GM19025 (cell line): Measurements from ENCODE around the gene E2F8.

Experiments
- ATAC-seq: cut with Tn5 transposase; IDR thresholded peaks from one replicate; pipeline ENCODE4 v1.9.1; 2021; ENCODE audit warnings: mild to moderate bottlenecking, low read depth, moderate library complexity; ENCODE audit not compliant: unreplicated experiment

The E2F8 gene

DNA sequence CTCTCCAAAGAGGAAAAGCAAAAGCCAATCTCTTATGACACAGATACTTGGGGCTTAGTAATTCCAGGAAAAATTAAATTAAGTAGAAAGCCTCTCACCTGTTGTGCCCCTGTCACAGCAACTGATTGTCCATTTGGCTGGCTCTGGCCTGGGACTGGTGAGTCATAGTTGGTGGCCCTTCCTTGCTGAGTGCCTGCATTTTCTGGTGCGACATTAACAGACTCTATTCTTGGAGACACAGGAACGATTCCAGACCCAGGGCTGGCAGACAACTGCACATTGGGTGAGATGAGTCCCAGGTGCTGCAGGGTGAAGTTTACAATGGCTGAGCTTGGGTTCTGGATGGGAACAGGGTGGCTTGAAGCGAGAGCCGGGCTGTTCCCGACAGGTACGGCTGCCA, 15.6 kb downstream of the E2F8 start:
- no peak for ATAC-seq

DNA sequence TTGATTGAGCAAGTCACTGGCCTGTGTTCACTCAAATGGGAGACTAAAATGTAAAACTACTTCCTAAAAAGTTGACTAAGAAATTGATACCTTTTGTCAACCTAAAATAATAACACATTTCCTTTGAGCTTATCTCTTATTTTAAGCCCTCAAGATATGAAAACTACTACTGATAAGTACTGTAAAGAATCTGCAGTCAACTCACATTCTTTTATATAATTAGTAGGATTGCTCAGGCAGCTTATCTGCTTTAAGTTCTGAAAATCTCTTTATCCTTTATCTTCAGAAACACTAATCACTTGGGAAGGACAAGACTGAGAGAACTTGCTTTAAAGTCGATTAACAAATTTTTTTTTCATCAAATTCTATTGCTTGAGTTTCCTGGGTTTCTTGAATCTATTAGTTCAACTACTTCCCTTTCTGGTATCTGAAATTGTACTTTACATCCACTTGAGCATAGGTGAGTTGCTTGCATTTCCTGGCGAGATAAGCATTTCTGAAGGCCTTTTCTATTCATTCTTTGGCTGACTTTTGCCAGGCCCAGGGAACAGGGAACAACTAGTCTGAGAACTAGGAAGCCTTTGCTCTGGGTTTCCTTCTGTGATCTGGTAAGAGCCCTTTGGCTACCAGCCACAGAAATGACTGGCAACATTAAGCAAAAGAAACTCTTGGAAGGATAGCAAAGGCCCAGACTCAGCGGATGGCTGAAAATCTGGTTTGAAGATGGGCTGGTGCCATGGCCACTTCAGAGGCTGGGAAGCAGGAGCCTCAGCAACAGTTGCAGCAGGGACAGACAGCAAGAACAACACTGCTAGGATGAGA, 19.6 kb downstream of the E2F8 start:
- ATAC-seq = no peak

DNA sequence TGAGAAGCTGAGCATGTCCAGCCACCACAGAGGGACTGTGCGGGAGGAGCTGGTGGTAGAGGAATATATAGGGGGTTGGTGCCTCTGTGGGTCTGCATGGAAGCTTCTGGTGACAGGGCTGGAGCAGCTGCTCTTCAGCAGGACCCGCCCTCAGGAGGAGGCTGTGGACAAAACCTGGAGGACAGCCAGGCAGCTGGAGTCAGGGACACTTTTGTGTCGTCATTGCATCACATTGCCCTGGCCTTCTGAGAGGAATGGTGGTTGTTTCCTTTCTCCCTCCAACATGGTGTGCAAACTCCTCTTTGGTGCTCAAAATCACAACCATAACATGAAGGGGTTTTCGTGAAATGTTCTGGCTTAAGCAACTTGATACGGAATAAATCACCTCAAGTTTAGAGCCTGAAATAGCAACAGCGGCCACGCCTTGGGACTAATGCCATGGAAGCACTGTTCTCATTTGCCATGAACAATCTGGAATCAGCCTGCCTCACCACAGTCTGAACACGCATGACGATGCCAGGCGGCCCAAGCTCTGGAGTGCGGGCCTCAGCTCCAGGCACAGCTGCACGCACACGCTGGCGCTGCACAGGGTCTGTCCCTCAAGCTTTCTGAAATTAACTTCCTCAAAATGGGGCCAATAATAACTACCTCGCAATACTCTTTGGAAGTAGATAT, 21.8 kb downstream of the E2F8 start:
- no peak for ATAC-seq

DNA sequence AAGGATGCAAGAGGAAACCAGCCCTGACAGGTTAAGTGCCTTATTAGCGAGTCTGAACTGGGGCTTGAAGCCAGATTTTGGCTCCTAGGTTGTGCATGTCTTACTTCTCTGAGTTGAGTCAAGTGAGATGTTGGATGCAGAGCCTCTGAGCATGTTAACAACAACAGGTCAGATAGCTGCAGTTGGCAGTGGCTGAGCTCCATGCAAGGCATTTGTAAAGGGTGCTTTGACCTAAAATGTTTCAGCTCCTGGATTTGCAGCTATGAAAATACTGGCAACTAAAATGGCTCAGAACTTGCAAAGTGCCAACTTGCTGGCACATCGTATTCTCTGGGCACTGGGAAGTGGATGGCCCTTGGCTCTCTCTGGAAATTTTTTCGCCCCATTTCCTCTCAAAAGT, 22.5 kb downstream of the E2F8 start:
- no peak for ATAC-seq

DNA sequence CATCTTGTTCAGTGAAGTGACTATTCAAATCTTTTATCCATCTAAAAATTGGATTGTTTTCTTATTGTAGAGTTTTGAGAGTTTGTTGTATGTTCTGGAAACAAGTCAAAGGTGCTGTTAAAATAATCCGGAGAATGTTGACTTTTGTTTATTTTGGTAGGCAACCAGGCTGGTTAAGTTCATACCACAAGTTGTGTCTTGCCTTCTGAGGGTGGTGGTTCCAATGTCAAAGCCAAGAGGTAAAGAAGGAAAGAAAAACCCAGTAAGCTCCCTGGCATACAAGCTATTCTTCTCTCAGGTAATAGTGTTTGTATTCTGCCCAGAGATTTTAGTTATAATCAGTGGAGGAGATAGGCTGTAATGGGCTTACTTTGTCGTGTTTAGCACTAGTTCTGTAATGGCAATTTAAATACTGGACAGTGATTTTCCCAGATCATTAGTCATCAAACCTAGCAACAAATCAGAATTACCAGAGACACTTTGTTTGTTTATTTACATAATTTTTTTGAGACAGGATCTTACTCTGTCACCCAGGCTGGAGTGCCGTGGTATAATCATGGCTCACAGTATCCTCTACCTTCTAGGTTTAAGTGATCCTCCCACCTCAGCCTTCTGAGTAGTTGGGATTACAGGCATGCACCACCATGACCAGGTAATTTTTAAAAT, 23.9 kb downstream of the E2F8 start:
- ATAC-seq = no peak

DNA sequence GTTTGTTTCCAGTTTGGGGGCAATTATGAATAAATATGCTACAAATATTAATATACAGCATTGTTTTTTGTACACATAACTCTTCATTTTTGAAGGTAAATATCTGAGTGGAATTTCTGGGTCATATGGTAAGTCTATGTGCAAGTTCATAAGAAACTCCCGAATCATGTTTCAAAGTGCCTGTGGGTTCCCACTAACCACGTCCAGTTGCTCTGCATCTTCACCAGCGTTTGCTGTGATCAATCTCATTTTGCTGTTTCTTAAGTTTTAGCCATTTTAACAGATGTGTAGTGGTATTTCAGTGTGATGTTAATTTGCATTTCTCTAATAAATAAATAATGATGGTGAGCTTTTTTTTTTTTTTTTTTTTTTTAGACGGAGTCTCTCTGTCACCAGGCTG, 24.7 kb downstream of the E2F8 start:
- no peak for ATAC-seq

DNA sequence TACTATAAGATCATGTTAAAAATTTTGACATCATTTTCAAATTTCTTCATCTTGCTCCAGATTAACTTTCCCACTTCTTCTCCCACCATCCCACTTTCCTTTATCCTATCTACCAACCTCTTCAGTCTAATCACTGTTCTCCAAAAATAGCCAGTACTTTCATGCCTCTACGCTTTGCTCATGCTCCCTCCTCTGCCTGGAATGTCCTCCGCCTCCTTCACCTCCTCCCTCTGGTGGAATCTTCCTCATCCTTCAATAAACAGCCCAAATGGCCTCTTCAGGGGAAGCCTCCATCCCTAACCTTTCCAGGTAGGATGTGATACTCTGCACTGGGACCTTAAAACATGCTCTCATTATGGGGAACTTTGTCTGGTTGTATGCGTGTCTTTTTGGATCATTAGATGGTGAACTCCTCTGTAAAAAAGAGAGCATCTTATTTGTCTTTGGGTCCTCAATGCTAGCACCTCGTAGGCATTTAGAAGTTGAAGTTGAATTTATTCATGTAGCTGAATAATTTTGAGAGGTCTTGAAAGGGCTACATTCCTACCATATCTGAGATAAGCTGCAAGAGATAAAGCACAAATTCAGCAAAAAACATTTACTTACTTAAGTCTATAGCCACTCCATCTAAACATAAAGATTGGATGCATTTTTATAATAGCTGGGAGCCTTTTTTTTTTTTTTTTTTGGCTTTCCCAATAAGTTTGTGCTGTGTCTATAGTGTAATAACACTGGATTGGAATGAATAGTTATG, 31.0 kb downstream of the E2F8 start:
- ATAC-seq = no peak

DNA sequence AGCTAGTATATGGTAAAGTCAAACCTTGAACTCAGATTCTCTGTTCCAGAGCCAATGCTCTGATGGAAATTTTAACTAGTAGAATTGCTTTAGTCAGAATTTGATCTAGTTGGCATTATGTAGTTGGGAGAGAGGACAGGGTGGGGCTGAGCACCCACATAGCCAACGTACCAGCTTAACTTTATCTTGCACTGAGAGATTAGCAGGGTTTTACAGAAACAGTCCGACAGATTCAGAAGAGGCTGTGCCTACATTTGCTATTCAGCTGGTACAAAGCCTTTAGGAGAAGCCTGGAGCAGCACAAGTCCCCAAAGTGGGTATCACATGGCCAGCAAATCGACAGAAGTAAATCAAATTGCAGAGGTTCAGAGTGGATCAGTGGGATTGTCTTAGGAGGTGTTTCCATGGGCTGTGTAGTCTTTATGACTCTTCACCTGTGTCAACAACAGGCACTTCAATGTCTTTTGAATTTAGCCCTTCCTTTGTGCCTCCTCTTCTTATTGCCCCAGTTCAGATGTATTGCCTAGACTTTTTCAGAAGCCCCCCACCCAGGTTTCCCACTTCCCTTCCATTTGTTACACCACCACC, 31.7 kb downstream of the E2F8 start:
- ATAC-seq = no peak

DNA sequence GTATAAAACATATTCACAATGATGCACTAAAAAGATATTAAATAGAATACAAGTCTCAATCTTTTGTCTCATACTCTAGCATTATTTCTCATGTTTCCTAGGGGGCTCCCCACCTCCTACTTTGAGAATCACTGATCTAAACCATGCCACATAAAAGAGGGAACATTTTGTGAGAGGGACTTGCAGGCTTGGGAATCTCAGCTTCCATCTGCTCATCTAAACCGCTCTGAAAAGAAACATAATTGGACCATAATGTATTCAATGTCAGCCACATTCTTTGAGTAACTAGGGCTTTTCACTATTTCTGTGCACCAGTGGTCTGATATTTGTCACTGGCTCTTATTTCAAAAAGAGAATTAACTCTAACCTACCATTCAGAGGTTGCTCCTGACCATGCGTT, 32.6 kb downstream of the E2F8 start:
- no peak for ATAC-seq

DNA sequence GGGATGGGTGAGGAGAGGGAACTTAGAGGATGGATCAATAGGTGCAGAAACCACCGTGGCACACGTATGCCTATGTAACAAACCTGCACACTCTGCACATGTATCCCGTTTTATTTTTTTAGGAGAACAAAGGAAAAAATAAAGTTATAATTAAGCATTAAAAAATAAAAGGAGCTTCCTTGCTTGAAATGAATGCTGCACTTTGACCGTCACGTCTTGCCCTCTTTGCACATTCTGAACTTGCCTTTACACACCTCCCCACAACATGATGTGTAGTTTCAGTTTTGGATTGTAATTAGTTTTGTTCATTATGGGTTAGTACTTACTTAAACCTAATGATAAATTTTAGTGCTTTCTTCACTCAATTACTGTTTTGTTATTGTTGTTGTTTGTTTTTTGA, 35.9 kb downstream of the E2F8 start:
- no peak for ATAC-seq

DNA sequence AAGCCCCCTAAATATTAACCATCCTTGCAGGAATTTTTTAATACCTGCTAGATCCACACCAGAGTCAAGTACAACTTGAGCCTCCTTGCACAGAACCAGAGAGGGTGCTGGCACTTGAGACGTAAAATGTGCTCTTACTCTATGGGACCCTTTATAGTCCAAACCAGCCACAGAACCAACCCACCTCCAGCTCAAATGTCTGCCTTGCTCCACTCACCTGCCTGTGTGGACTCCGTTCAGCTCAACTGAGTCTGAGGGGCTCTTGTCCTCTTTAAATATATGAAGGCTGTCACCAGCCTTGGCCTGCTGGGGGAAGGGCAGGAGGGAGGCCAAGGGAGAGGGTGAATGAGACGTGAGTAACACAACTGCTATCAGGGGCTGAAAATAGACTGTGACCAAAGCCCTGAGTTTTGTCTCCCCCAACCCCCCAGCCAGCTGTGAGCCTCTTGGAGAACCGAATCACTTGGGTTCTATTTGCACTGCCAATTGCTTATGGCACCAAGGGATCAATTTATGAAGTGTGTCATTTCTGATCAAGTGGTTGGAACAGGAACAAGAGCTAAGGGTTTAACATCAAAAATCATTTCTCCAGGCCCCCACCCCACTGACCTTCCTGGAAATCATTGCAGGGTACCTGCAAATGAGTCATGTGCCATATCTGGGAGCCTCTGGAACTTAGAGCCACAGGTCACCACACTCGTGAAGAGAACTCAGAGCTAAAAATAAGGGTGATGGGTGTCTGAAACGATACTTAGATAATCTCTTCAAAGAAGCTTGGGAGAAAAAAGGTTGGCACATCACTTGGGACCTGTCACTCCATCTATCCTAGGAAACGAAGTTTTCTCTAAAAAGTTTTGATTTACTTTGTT, 38.8 kb downstream of the E2F8 start, which contains the start of gene CSRP3:
CSRP3 (minus strand) TSS at position 247 of the 869 bp plus-strand sequence. CDS start 9,535 bp downstream, outside the sequence.
- no peak for ATAC-seq

DNA sequence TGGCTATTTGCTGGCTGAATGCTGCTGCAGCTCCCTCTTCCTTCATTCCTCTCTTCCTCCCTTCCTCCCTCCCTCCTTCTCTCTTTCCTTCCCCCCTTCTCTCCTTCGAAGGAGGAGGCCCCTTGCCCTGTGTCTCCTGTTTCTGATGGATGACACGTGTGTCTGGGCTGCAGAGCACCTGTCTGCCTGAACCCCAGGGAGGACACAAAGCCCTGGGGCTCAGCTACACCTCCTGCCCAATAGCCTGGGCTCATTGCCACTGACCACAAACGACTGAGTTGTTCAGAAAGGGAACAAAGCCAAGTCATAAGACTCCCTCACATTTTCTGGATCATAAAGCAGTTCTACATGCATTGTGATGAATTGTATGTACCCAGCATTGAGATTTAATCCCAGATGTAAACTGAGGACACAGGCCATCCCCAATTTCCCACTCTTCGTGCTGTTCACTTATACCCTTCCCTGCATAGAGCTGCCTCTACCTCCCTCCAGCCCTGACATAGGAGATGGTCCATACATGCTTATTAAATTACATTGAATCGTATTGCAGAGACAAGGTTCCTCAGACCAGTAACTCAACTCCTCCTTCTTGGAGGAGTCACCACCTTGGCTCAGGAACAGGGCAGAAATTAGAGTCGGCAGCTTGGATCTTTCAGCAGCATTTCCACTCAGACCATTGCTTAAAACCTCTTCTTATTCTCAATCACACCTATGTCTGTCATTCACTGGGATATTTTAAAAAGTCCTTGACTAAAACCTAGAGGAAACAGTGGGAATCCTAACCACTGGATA, 40.1 kb downstream of the E2F8 start:
- ATAC-seq = no peak

DNA sequence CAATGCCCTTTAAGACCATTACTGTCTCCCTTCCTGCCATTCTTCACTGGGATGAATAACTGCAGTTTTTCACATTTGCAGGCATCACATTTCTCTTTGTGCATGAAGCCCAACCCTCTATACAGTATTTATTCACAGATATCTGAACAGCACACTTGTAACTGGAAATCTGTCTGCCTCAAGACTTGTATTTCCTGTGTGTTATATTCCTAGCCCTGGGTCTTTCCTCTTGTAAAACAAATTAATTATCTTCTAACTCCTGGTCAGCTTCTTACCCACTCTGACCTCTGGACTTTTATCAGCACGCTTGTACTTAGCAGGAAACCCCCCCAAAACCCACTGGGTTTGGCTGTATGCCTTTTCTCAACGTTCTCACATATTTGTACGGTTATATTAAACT, 41.0 kb downstream of the E2F8 start:
- no peak for ATAC-seq

DNA sequence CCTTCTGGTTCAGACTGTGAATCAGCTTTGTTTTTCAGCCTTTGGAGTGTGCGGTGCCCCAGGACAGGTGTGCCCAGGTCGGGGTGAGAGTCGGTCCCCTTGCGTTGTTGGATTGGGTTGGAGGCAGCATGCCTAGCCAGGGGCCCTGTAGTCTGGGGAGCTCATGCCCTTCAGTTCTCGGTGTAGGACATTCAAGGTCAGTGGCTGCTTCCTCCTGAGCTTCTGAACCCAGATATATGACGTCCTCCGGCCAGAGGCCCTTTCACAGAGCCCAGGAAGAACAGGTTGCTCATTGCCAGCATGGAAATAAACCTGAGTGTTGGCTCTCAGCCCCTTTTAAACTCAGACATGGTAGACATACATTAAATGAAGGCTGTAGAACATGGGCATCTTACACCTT, 41.7 kb downstream of the E2F8 start:
- no peak for ATAC-seq

DNA sequence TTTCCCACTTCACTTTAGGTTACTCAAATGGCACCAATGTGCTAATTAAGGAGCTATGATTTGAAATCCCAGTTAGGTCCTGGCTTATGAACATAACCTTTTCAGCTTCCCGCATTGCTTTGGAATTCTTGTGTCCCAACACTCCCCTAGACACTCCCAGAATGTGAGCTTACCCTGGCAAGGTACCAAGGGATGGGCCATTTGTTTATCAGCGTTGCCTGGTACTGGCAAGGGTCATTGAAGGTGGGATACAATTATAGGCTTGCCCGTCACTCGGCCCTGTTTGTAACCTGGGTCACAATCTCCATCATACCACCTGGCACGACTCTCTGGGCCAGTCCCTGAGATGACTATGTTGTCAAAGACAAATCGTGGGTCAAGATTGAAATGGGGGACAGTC, 44.3 kb downstream of the E2F8 start:
- ATAC-seq = no peak

DNA sequence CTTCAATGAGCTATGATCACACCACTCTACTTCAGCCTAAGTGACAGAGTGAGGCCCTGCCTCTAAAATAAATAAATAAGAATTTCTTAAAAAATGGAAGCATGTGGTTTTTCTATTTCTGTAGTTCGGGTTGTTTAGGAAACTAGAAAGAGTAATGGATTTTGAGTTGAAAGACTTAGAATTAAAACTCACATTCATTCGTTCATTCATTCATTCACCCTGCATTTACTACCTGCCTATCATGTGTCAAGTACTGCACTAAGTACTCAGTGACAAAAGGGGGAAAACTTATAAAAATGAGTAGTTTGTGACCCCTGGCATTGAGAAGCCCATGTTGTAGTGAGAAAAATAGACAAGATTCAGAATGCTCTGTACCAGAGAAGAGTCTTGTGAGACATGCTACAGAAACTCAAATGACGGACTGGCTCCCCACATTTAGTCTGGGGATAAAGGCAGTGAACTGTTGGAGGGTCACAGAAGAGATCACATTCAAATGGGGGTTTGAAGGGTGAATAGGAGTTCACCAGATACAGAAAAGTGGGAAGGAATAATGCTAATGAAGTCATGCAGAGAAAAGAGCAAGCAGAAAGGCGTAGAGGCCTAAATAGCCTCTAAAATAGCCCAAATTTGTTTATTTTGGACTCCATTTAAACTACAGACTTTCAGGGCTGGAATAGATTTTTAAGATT, 46.0 kb downstream of the E2F8 start:
- ATAC-seq = no peak

DNA sequence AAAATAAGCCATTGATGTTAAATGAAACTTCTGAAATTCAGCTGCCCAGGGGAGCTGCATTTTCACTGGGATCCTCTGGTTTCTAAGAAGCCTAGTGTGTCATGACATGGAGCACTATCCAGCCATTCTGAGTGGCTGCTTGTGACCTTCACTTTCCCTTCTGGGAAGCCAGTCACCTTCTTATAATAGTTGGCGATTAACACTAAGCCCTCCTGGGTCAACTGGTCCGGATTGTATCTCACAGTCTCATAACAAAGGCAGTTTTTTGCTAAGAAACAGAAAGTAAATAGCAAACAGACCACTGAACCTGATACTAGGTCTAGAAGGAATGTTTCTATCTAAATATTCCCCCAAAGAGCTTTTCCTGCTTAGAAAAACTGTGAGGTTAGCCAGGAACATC, 46.8 kb downstream of the E2F8 start:
- ATAC-seq = no peak

DNA sequence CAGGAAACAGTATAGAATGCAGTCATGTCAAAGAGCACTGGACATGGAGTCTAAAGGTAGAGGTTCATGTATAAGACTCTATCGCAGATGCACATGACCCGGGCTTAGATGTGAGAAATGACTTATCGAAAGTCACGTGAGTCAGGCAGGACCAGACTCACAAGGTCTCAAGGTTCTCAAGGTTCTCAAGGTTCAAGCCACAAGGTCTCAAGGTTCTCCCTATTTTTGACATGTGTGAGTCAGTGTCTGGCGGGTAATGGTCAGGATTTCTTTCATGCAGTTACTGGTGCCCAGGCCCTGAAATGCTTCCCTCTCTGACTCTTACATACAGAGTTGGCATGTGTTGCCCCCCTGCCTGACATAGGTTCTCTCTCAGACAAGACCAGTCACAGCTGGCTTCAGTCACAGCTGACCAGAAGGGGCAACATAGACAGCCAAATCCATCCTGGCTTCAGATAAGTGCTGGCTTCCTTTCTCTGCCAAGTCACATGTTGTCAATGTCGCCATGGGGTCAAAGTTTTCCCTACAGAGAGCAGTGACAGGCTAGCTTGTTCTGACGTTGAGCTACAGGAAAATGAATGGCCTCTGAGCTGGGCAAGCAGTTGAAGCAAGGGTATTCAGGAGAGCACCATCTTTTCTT, 49.1 kb downstream of the E2F8 start:
- no peak for ATAC-seq
